Activated CD4-positive, alpha-beta T cell treated with anti-CD3 and anti-CD28 coated beads, Interleukin-2, amount 10 ng/mL, durations not matched to agents 7 days and 5 days (primary cell): ENCODE results near the gene PPFIBP1. TPM values are rescaled to one million over a fixed set of nuclear protein-coding genes. Genes with fewer than 3 reads are reported as not detected.
A peak's percentile ranks its signal among the peaks of the same experiment; 100 is the strongest.
"Not testable (repeated sequence)": the region's sequence is repeated elsewhere in the genome, so short reads cannot be mapped to it uniquely, and the experiment has no call there.

ENCODE experiments used
- CTCF ChIA-PET: fragments of 350-600 bp; sonication (Branson Sonifier 250); formaldehyde crosslinking; loops from one replicate; lab custom pipeline; 2021; ENCODE audit warnings: antibody characterized with exemption; lab: Charles Lee
- POLR2A ChIA-PET: fragments of 350-600 bp; sonication (Branson Sonifier 250); formaldehyde crosslinking; loops from one replicate; lab custom pipeline; 2021; ENCODE audit warnings: antibody characterized with exemption; lab: Charles Lee
- DNase-seq: peaks from one replicate; pipeline ENCODE4 v3.0.0-alpha.2; 2020
- H3K27ac Mint-ChIP-seq: one replicate; pipeline ENCODE4 v1.8.0; 2021; ENCODE audit warnings: mild to moderate bottlenecking, moderate library complexity, mixed read lengths
- H3K27me3 Mint-ChIP-seq: one replicate; pipeline ENCODE4 v1.8.0; 2021; ENCODE audit warnings: mixed read lengths
- H3K36me3 Mint-ChIP-seq: one replicate; pipeline ENCODE4 v1.8.0; 2021; ENCODE audit warnings: low read depth, mixed read lengths
- H3K4me1 Mint-ChIP-seq: one replicate; pipeline ENCODE4 v1.8.0; 2021; ENCODE audit warnings: mixed read lengths
- H3K4me3 Mint-ChIP-seq: one replicate; pipeline ENCODE4 v1.8.0; 2021; ENCODE audit warnings: mild to moderate bottlenecking, moderate library complexity, mixed read lengths
- H3K9me3 Mint-ChIP-seq: one replicate; pipeline ENCODE4 v1.8.0; 2021; ENCODE audit warnings: mixed read lengths
- total RNA-seq, 2 experiments: library from RNA; stranded (reverse); gene quantifications; one replicate each; pipeline ENCODE4 v1.2.3, GENCODE V29; 2021

Gene PPFIBP1
- total RNA-seq, 2 experiments from 2014 or later = 7.7 to 8.6 TPM

DNA sequence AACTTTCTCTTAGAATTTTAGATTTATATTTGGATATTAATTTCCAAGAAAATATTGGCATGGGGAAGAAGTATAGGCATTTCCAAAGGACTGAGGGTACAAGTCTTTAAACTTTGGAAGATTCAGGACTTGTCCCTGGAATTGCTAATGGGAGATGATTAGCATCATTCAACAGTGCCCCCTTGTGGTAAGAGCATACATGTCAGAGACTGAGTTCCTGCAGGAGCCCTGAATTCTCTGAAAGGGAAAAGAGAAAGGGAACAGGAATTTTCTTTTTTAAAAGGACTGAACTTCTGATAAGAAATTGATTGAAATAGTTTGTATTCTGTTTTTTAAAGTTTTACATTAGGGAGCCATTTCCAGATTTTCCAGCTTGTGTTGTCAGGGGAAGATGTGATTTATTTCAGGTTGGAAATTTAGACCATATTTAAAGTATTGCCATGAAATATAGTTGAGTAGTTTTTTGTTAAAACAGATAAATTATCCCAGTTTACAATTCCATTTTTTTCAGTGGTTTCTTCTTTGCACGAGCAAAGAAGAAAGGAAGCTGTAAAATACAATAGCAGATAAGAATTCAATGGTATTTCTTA is 128.3 kb downstream of the PPFIBP1 start:
- DNase-seq = peak; percentile 61
- ChIA-PET CTCF (interaction anchor here (0.5 to 1.0 kb wide), 4 partner anchors 15 to 637 kb away, joined by 3 to 4 read pairs (median 3); no protein-coding TSS in a partner anchor), POLR2A (no interaction called here)
- Mint-ChIP-seq H3K4me3 (no peak overlapping the region), H3K27ac (no peak overlapping the region), H3K27me3 (no peaks in the 10 kb centered on the region), H3K36me3 (no peaks in the 10 kb centered on the region), H3K9me3 (no peaks in the 10 kb centered on the region), H3K4me1 (peaks cover 11% of the 10 kb centered on the region)

DNA sequence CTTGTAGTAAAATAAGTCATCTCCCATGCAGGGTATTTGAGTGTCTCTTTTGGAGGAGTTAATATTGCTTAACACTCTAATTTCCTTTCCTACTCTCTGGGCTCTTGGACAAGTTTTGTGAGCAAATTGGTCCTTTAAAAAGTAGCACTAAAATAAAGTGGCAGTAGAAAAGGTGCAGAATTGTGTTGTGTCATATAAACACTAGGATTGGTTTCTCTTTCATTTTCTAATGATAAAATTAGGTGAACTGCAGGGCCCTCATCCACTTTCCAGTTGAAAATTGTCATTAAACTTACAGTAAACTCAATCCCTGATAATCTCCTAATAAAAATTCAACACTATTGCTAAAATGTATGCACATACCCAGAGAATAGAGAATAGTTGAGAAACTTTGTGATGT is 129.7 kb downstream of the PPFIBP1 start:
- no peak for DNase-seq
- Mint-ChIP-seq H3K27me3 (no peaks in the 10 kb centered on the region), H3K4me1 (peaks cover 11% of the 10 kb centered on the region), H3K27ac (peak overlapping the region; percentile 76), H3K36me3 (no peaks in the 10 kb centered on the region), H3K9me3 (no peaks in the 10 kb centered on the region), H3K4me3 (peak overlapping the region; percentile 41)
- ChIA-PET CTCF (no interaction called here), POLR2A (no interaction called here)

DNA sequence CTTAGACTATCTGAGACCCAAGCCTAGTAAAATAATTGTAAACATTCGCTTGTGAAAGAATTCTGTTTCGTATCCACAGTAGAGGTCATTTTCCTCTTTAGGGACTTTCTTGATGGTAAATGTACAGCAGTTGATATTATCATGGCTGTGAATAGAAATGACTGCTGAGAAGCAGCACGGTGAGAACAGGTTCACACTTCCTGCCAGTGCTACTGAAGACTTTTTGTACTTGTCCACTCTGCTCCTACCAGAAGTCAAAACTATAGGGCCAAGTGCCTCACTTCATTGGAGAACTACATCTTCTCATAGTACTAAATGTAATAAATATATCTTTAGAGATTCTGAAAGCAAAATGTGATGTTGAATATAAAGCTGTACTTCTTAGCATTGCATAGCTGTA is 131.5 kb downstream of the PPFIBP1 start:
- peaks cover 11% of the 10 kb centered on the region for H3K4me1 Mint-ChIP-seq
- H3K27ac Mint-ChIP-seq, POLR2A ChIA-PET, H3K36me3 Mint-ChIP-seq, H3K9me3 Mint-ChIP-seq, DNase-seq, H3K4me3 Mint-ChIP-seq, H3K27me3 Mint-ChIP-seq, CTCF ChIA-PET: not testable (repeated sequence)

DNA sequence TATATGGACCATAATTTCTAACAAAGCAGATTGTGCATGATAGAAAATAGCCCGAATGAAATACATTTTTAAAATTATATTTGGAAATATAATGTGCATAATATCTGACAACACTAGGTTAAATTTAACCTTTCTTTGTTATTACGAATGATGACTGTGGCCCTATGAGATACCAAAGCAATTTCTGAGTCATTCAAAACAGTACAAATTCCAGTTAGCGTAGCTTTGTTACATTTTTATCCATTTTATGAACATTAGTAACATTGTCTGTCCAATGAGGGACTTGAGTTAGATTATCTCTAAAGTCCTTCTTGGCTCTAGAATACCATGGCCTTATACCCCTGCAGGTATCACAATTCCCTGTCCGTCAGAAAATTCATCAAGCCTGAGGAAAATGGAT is 133.3 kb downstream of the PPFIBP1 start:
- Mint-ChIP-seq H3K4me1 (peaks cover 16% of the 10 kb centered on the region), H3K4me3 (no peak overlapping the region), H3K36me3 (no peaks in the 10 kb centered on the region), H3K9me3 (no peaks in the 10 kb centered on the region), H3K27ac (no peak overlapping the region), H3K27me3 (no peaks in the 10 kb centered on the region)
- no peak for DNase-seq
- ChIA-PET POLR2A (no interaction called here), CTCF (no interaction called here)

DNA sequence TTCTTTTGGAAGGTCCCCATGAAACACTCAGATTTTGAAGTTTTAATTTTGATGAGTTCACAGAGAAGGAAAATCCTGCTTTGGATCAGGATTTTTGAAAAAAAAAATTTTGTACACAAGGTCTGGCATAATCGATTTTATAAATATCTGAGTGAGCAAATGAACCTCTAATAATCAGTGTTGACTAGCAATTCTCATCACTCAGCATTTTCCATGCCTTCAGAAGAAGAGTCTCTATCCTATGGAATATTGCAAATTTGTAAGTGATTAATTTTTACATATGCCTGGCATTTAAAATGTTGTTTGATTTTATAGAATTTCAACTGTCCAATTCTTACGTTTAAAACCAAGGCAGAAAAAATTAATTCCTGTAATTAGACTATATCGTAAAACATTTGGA is 141.7 kb downstream of the PPFIBP1 start:
- DNase-seq = no peak
- POLR2A ChIA-PET = no interaction called here
- Mint-ChIP-seq H3K4me1 (peaks cover 9% of the 10 kb centered on the region), H3K27ac (no peak overlapping the region), H3K36me3 (peaks cover 2% of the 10 kb centered on the region), H3K9me3 (no peaks in the 10 kb centered on the region), H3K4me3 (no peak overlapping the region), H3K27me3 (no peaks in the 10 kb centered on the region)
- CTCF ChIA-PET = no interaction called here

DNA sequence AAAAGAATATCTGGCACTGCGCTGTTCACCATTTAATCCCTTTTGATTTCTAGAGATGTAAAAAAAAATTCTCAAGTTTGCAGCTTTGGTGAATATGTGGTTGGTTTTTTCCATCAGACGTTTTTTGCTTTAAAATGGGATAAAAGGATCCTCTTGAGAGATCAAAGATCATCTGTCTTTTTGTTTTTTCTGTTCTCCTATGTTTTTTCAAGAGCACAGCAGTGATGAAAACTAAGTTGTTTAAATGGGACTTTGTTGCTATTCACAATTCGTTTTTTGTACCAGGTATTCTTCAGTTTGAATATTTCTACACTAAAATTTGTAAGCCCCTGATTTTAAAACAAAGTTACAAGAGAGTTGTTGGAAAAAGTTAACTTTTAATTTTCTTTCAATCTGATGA is 142.5 kb downstream of the PPFIBP1 start:
- Mint-ChIP-seq H3K27ac (no peak overlapping the region), H3K9me3 (no peaks in the 10 kb centered on the region), H3K27me3 (no peaks in the 10 kb centered on the region), H3K36me3 (peaks cover 2% of the 10 kb centered on the region), H3K4me3 (no peak overlapping the region), H3K4me1 (peaks cover 6% of the 10 kb centered on the region)
- CTCF ChIA-PET = interaction anchor here (0.8 kb wide), 1 partner anchor 14 kb away, joined by 3 read pairs; no protein-coding TSS in a partner anchor
- DNase-seq = no peak
- POLR2A ChIA-PET = no interaction called here

DNA sequence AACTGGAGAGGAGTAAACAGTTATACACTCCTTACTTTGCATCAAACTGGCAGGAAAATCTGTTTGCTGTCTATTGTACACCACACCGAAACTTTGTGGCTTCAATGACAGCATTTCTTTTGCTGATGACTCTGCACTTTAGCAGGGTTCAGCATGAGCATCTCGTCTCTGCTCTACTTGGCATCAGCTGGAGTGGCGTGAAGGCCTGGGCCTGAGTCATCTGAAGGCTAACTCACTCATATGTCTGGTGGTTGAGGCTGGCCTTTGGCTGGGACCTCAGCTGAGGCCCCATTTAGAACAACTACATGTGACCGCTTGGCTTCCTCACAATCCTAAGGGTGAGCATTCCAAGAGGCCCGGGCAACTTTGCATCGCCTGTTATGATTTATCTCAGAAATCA is 143.5 kb downstream of the PPFIBP1 start:
- Mint-ChIP-seq H3K4me3 (no peak overlapping the region), H3K27me3 (no peaks in the 10 kb centered on the region), H3K27ac (no peak overlapping the region), H3K9me3 (no peaks in the 10 kb centered on the region), H3K4me1 (peaks cover 4% of the 10 kb centered on the region), H3K36me3 (peaks cover 2% of the 10 kb centered on the region)
- no peak for DNase-seq
- ChIA-PET POLR2A (no interaction called here), CTCF (interaction anchor here (0.8 kb wide), 1 partner anchor 9 kb away, joined by 3 read pairs; no protein-coding TSS in a partner anchor)

DNA sequence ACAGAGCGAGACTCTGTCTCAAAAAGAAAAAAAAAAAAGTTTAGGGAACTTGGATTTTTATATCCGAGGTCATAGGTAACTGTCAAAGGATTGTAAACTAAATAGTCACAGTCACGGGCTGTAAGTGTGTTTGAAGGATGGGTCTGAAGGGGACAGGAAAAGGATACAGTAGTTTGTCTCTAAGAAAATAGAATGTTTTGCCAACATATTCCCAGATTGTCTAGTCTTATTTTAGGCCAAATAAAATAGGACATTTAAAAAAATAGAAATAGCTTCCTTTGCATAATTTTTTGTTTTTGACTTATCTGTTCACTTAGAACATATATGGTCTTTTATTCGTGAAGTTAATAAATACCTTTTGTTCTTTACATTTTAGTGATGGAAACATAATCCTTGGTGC is 148.0 kb downstream of the PPFIBP1 start:
- Mint-ChIP-seq H3K27ac (no peak overlapping the region), H3K4me3 (no peak overlapping the region), H3K9me3 (no peaks in the 10 kb centered on the region), H3K4me1 (peaks cover 4% of the 10 kb centered on the region), H3K27me3 (no peaks in the 10 kb centered on the region), H3K36me3 (no peaks in the 10 kb centered on the region)
- ChIA-PET POLR2A (no interaction called here), CTCF (interaction anchor here (0.6 kb wide), 1 partner anchor 144 kb away, joined by 8 read pairs; no protein-coding TSS in a partner anchor)
- no peak for DNase-seq

DNA sequence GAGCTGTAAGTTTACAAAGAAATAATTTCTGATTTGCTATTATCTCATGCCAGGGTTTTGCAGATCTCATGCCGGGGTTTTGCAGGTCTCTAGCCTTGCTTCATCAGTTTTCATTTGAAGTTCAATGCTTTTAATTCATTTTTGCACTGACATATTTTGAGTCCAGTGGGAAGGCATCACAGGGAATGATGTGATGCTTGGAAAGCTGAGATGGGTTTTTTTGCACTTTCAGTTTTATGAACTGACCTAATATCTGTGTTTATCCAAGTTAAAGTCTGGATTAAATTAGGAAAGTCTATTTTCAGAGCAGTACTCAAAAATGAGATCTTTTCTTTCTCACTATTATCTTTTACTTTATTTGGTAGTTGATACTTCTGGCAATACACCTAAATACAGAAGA is 148.6 kb downstream of the PPFIBP1 start:
- Mint-ChIP-seq H3K4me3 (no peak overlapping the region), H3K27me3 (no peaks in the 10 kb centered on the region), H3K36me3 (no peaks in the 10 kb centered on the region), H3K27ac (no peak overlapping the region), H3K4me1 (peaks cover under 1% of the 10 kb centered on the region), H3K9me3 (no peaks in the 10 kb centered on the region)
- DNase-seq = no peak
- ChIA-PET POLR2A (no interaction called here), CTCF (interaction anchor here (0.6 kb wide), 1 partner anchor 145 kb away, joined by 8 read pairs; no protein-coding TSS in a partner anchor)

DNA sequence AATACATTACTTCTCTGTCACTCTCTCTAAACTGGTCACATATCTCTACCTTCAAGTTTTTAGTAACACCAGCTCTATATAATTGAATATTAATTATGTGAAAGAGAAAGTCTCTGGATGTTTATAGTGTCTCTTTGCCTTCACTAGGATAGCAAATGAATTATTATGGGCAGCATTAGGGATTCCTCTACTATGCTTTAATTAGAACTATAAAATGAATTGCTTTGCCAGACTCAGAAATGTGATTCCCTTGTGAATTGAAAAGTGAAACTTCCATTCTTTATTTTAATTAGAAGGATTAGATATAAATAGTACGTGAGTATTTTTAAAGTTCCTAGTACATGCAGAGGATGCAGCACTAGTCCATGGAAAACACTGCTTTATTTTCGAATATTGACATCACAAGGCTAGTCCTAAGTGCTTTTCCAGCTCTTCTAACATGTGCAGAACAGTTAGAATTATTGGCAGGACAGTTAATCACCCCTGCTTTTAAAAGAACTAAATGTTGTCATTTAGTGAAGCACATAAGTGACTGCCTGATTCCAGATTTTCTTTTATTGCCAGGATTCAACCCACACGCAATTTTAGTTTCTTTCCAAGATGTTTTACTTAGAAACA is 149.2 kb downstream of the PPFIBP1 start:
- ChIA-PET CTCF (no interaction called here), POLR2A (no interaction called here)

DNA sequence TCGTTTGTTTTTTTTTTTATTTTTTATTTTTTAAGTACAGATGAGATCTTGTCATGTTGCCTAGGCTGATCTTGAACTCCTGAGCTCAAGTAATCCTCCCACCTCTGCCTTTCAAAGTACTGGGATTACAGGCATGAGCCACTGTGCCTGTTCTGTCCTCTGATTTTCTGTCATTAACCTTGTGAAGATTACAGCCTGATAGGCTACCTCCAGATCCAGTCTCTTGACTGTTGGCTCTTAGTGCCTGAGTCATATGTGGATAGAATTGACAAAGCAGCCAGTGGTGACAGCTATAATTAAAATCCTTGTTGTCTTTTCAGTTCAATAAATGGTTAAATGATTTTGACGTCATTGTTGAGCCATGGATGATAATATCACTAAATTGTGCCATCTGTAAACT is 151.0 kb downstream of the PPFIBP1 start:
- POLR2A ChIA-PET = no interaction called here
- no peak overlapping the region for H3K27ac Mint-ChIP-seq
- H3K36me3 Mint-ChIP-seq = no peaks in the 10 kb centered on the region
- no peaks in the 10 kb centered on the region for H3K9me3 Mint-ChIP-seq
- no peaks in the 10 kb centered on the region for H3K27me3 Mint-ChIP-seq
- H3K4me3 Mint-ChIP-seq = no peak overlapping the region
- CTCF ChIA-PET = interaction anchor here (0.6 kb wide), 1 partner anchor 25 kb away, joined by 3 read pairs; no protein-coding TSS in a partner anchor
- DNase-seq = no peak
- H3K4me1 Mint-ChIP-seq = no peaks in the 10 kb centered on the region

More for the DNA sequence above, 149.2 kb downstream of the PPFIBP1 start:
- Mint-ChIP-seq H3K27ac (no peak overlapping the region), H3K4me3 (no peak overlapping the region), H3K9me3 (no peaks in the 10 kb centered on the region), H3K36me3 (no peaks in the 10 kb centered on the region), H3K4me1 (no peaks in the 10 kb centered on the region), H3K27me3 (no peaks in the 10 kb centered on the region)
- no peak for DNase-seq

DNA sequence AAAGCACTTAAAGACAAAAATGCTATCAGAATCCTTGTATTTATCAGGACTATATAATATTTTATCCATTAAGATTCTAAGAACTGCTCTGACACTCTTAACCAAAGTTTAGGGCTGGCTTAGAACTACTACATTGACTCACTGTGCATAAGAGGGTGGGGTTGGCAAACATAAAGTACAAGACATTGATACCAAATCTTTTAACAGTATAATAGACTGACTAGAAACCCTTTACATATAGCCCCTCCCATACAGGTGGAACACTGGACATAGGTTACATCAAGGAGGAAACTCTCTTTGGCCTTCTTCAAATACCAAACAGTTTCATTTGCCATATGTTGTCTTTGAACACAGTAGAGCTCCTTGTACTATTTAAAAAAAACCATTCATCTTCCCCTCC is 156.6 kb downstream of the PPFIBP1 start:
- no peak overlapping the region for H3K4me3 Mint-ChIP-seq
- no peak overlapping the region for H3K27ac Mint-ChIP-seq
- POLR2A ChIA-PET = no interaction called here
- no peak for DNase-seq
- CTCF ChIA-PET = interaction anchor here (0.6 kb wide), 1 partner anchor 8 kb away, joined by 3 read pairs; no protein-coding TSS in a partner anchor
- no peaks in the 10 kb centered on the region for H3K36me3 Mint-ChIP-seq
- H3K9me3 Mint-ChIP-seq = no peaks in the 10 kb centered on the region
- no peaks in the 10 kb centered on the region for H3K4me1 Mint-ChIP-seq
- H3K27me3 Mint-ChIP-seq = no peaks in the 10 kb centered on the region

DNA sequence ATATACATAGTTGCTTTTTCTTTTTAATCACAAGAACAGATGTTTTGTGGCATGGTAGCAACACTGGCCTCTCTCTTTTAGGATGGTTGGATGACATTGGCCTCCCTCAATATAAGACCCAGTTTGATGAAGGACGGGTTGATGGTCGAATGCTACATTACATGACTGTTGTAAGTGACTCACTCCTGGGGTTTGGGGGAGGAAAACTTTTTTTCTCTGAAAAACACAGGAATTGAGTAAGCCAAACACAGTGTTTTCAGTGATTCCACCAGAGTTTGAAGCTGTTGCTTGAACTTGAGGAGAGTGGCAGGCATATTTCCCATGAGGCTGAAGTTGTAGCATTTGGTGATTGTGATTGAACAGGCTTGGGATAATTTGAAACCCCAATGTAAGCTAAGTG is 158.5 kb downstream of the PPFIBP1 start:
- no peaks in the 10 kb centered on the region for H3K27me3 Mint-ChIP-seq
- no peaks in the 10 kb centered on the region for H3K36me3 Mint-ChIP-seq
- no peak overlapping the region for H3K4me3 Mint-ChIP-seq
- DNase-seq = no peak
- no peaks in the 10 kb centered on the region for H3K4me1 Mint-ChIP-seq
- H3K27ac Mint-ChIP-seq = no peak overlapping the region
- POLR2A ChIA-PET = no interaction called here
- H3K9me3 Mint-ChIP-seq = no peaks in the 10 kb centered on the region
- CTCF ChIA-PET = interaction anchor here (1.3 to 1.6 kb wide), 2 partner anchors 16 to 18 kb away, joined by 3 to 5 read pairs; no protein-coding TSS in a partner anchor
